Gastroesophageal sphincter (tissue), 4 donors: ENCODE results near the gene TMOD2. TPM values are rescaled to one million over a fixed set of nuclear protein-coding genes. Genes with fewer than 3 reads are reported as not detected.

Source experiments
- ATAC-seq: fragments of 150-250 bp; one replicate; pipeline ENCODE4 v1.9.1; 2016; ENCODE audit warnings: mild to moderate bottlenecking, moderate library complexity
- H3K27ac ChIP-seq, 4 donors: fragments of 200-600 bp; sonication (generic) in 3 of 4; 1 replicate in 3 of 4; 2 replicates in 1 of 4; pipeline ENCODE4 v1.5.1; 2016 to 2019
- H3K27me3 ChIP-seq: fragments of 200-600 bp; sonication (generic); one replicate; pipeline ENCODE4 v1.5.1; 2019
- H3K36me3 ChIP-seq, 2 donors: fragments of 200-600 bp; sonication (generic); one replicate each; pipeline ENCODE4 v1.5.1; 2019; ENCODE audit warnings: control low read depth in 1 of 2
- H3K4me1 ChIP-seq, 3 donors: fragments of 200-600 bp; sonication (generic); 1 replicate in 2 of 3; 2 replicates in 1 of 3; pipeline ENCODE4 v1.5.1; 2016 to 2019; ENCODE audit warnings: control low read depth in 2 of 3
- H3K4me3 ChIP-seq, 2 donors: fragments of 200-600 bp; sonication (generic); one replicate each; pipeline ENCODE4 v1.5.1; 2019; ENCODE audit warnings: mild to moderate bottlenecking in 1 of 2, moderate library complexity in 1 of 2
- H3K9me3 ChIP-seq, 3 donors: fragments of 200-600 bp; sonication (generic); one replicate each; pipeline ENCODE4 v1.5.1; 2017 to 2019; ENCODE audit warnings: control low read depth in 2 of 3
- CTCF ChIP-seq, 4 experiments: fragments of 200-600 bp in 2 of 4; fragments of 450-650 bp in 2 of 4; sonication (generic) in 1 of 4; IDR thresholded peaks; one replicate each; pipeline ENCODE4 v1.5.1; 2017 to 2019; ENCODE audit warnings: antibody characterized with exemption in 4 of 4, mild to moderate bottlenecking in 2 of 4, moderate library complexity in 2 of 4
- EP300 ChIP-seq: sonication (generic); formaldehyde crosslinking; IDR thresholded peaks from one replicate; pipeline ENCODE4 v1.6.1; 2017; ENCODE audit warnings: antibody characterized with exemption, mild to moderate bottlenecking
- POLR2A ChIP-seq, 2 donors: fragments of 450-650 bp; IDR thresholded peaks; one replicate each; pipeline ENCODE4 v1.6.1; 2017; ENCODE audit warnings: antibody characterized with exemption in 2 of 2, mild to moderate bottlenecking in 2 of 2, moderate library complexity in 1 of 2
- POLR2AphosphoS5 ChIP-seq: sonication (generic); formaldehyde crosslinking; IDR thresholded peaks from one replicate; pipeline ENCODE4 v1.6.1; 2017; ENCODE audit warnings: antibody characterized with exemption
- WGBS, 2 donors: methylation state at CpG; one replicate each; pipeline ENCODE4 v1.1.5; 2018; ENCODE audit warnings: low coverage in 1 of 2; 5-methylcytosine and 5-hydroxymethylcytosine counted together
- total RNA-seq, 4 donors: library from RNA; depleted of rRNA; stranded (reverse); fragments of >200 nt; gene quantifications; one replicate each; pipeline ENCODE4 v1.1.0, GENCODE V29; 2016

The TMOD2 gene
- total RNA-seq, 4 donors from 2014 or later, result 14.0 to 21.9 (median 17.5) TPM

GRCh38 chr15:51848811-51849210 lies 97.4 kb downstream of the TMOD2 start:
- no peak overlapping the region for H3K27ac ChIP-seq
- ATAC-seq, result no peak
- WGBS, 2 donors, result 51 to 54% methylated on average over 3 of the region's 3 CpGs

GRCh38 chr15:51849860-51850259 lies 98.5 kb downstream of the TMOD2 start:
- ATAC-seq, result no peak
- Histone ChIP-seq H3K27ac (no peak overlapping the region), H3K36me3 (no peaks in the 10 kb centered on the region), H3K4me3 (no peak overlapping the region), H3K27me3 (no peaks in the 10 kb centered on the region), H3K4me1 (peaks cover 0 to 56% (median 4%) of the 10 kb centered on the region in 3 donors), H3K9me3 (no peaks in the 10 kb centered on the region)
- 51 to 60% methylated on average over 1 to 3 of the region's 3 CpGs for WGBS, 2 donors
- TF ChIP-seq EP300, result no peak
- TF ChIP-seq POLR2AphosphoS5, result no peak
- TF ChIP-seq CTCF (IDR thresholded peaks at IDR 0.05), result no peak
- no peak for TF ChIP-seq POLR2A (IDR thresholded peaks at IDR 0.05)

More at GRCh38 chr15:51848811-51849210, 97.4 kb downstream of the TMOD2 start:
- Histone ChIP-seq H3K9me3 (no peaks in the 10 kb centered on the region), H3K4me3 (no peak overlapping the region), H3K4me1 (peaks cover 0 to 64% (median 11%) of the 10 kb centered on the region in 3 donors), H3K36me3 (no peaks in the 10 kb centered on the region), H3K27me3 (no peaks in the 10 kb centered on the region)
- TF ChIP-seq POLR2AphosphoS5, result no peak
- no peak for TF ChIP-seq POLR2A (IDR thresholded peaks at IDR 0.05)
- no peak for TF ChIP-seq EP300
- TF ChIP-seq CTCF (IDR thresholded peaks at IDR 0.05), result no peak

GRCh38 chr15:51853998-51854397 lies 102.6 kb downstream of the TMOD2 start:
- Histone ChIP-seq H3K9me3 (no peaks in the 10 kb centered on the region), H3K27me3 (no peaks in the 10 kb centered on the region), H3K4me3 (no peak overlapping the region), H3K36me3 (no peaks in the 10 kb centered on the region), H3K27ac (no peak overlapping the region), H3K4me1 (peaks cover 0 to 35% (median 3%) of the 10 kb centered on the region in 3 donors)
- 54 to 70% methylated on average over 2 of the region's 2 CpGs for WGBS, 2 donors
- no peak for ATAC-seq
- TF ChIP-seq POLR2A (IDR thresholded peaks at IDR 0.05), result no peak
- TF ChIP-seq EP300, result no peak
- TF ChIP-seq POLR2AphosphoS5, result no peak
- TF ChIP-seq CTCF (IDR thresholded peaks at IDR 0.05), result no peak

GRCh38 chr15:51855612-51856011 lies 104.2 kb downstream of the TMOD2 start:
- WGBS, 2 donors, result 100% methylated on average over 1 of the region's 1 CpG; no CpG with 5 or more reads in 1 of the 2 donors
- no peak overlapping the region for H3K27ac ChIP-seq
- H3K4me3 ChIP-seq, result no peak overlapping the region
- no peaks in the 10 kb centered on the region for H3K36me3 ChIP-seq
- H3K27me3 ChIP-seq, result no peaks in the 10 kb centered on the region
- no peaks in the 10 kb centered on the region for H3K9me3 ChIP-seq
- H3K4me1 ChIP-seq, result peaks cover 0 to 21% (median 3%) of the 10 kb centered on the region in 3 donors
- TF ChIP-seq CTCF (IDR thresholded peaks at IDR 0.05) (no peak), EP300 (no peak), POLR2AphosphoS5 (no peak), POLR2A (IDR thresholded peaks at IDR 0.05) (no peak)
- ATAC-seq, result no peak

- ATAC-seq, result no peak
- no peak for TF ChIP-seq CTCF (IDR thresholded peaks at IDR 0.05)
- TF ChIP-seq POLR2A (IDR thresholded peaks at IDR 0.05), result no peak
- TF ChIP-seq POLR2AphosphoS5, result no peak
- TF ChIP-seq EP300, result no peak
- H3K27ac ChIP-seq, result no peak overlapping the region
- H3K36me3 ChIP-seq, result no peaks in the 10 kb centered on the region
- no peaks in the 10 kb centered on the region for H3K27me3 ChIP-seq
- peaks cover 0 to 21% (median 3%) of the 10 kb centered on the region in 3 donors for H3K4me1 ChIP-seq
- 84 to 100% methylated on average over 3 to 5 of the region's 5 CpGs for WGBS, 2 donors
- H3K4me3 ChIP-seq, result no peak overlapping the region
- H3K9me3 ChIP-seq, result no peaks in the 10 kb centered on the region
Observed at GRCh38 chr15:51856714-51857380, 105.5 kb downstream of the TMOD2 start.
